ENCODE results near the gene SMARCAL1.

SMARCAL1 gene

GRCh38 chr2:216428618-216429350 is 16.5 kb downstream of the SMARCAL1 start:
- no peak for DNase-seq

- DNase-seq, result no peak
Observed at GRCh38 chr2:216429428-216429827, 17.1 kb downstream of the SMARCAL1 start.

- DNase-seq, result no peak
Observed at GRCh38 chr2:216430811-216431530, 18.7 kb downstream of the SMARCAL1 start.

GRCh38 chr2:216431531-216431856 is 19.2 kb downstream of the SMARCAL1 start:
- no peak for DNase-seq

GRCh38 chr2:216436383-216436782 is 24.1 kb downstream of the SMARCAL1 start:
- DNase-seq, result no peak

- no peak for DNase-seq
Observed at GRCh38 chr2:216441308-216442010, 29.2 kb downstream of the SMARCAL1 start.

- DNase-seq, result peak in 1 of 2 experiments; percentile 43
Observed at GRCh38 chr2:216445501-216445900, 33.2 kb downstream of the SMARCAL1 start.

- no peak for DNase-seq
Observed at GRCh38 chr2:216446343-216446742, 34.1 kb downstream of the SMARCAL1 start.

- no peak for DNase-seq
Observed at GRCh38 chr2:216447293-216447692, 35.0 kb downstream of the SMARCAL1 start.

- no peak for DNase-seq
Observed at GRCh38 chr2:216448829-216449228, 36.5 kb downstream of the SMARCAL1 start.

GRCh38 chr2:216450346-216450745 is 38.1 kb downstream of the SMARCAL1 start:
- no peak for DNase-seq

- no peak for DNase-seq
Observed at GRCh38 chr2:216450784-216451183, 38.5 kb downstream of the SMARCAL1 start.

GRCh38 chr2:216453955-216454614 is 41.8 kb downstream of the SMARCAL1 start:
- DNase-seq, result no peak

GRCh38 chr2:216463148-216463547 is 50.9 kb downstream of the SMARCAL1 start:
- DNase-seq, result no peak

GRCh38 chr2:216464104-216464720 is 51.9 kb downstream of the SMARCAL1 start:
- DNase-seq, result no peak

- DNase-seq, result no peak
Observed at GRCh38 chr2:216465579-216466195, 53.4 kb downstream of the SMARCAL1 start.

GRCh38 chr2:216467845-216468244 is 55.6 kb downstream of the SMARCAL1 start:
- DNase-seq, result no peak

- DNase-seq, result no peak
Observed at GRCh38 chr2:216469661-216470060, 57.4 kb downstream of the SMARCAL1 start.

- no peak for DNase-seq
Observed at GRCh38 chr2:216473187-216473586, 60.9 kb downstream of the SMARCAL1 start.

- DNase-seq, result no peak
Observed at GRCh38 chr2:216474925-216475670, 62.8 kb downstream of the SMARCAL1 start.

- DNase-seq, result no peak
Observed at GRCh38 chr2:216475767-216476166, 63.5 kb downstream of the SMARCAL1 start.

All from NCI-H1930 (cell line).